ENCODE results near the gene IDH2.

DNA sequence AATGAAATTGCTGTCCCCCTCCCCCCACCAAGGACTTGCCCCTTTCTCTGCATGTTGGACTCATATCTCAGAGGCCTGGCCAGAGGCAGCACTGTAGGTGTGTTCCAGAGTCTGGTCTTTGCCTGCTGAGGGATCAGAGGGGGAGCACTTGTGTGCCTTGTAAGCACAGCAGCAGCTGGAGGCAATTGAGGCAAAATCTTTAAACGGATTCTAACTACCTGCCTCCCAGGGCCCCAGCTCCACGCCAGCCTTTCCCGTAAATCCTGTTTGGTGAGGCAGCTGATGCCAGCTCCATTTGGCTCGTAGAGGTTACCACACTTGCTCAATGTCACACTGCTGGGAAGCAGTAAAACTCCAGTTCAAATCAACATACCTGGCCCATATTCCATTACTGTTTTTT, 2.3 kb upstream of the IDH2 start:
- TF ChIP-seq, protein P1, sequence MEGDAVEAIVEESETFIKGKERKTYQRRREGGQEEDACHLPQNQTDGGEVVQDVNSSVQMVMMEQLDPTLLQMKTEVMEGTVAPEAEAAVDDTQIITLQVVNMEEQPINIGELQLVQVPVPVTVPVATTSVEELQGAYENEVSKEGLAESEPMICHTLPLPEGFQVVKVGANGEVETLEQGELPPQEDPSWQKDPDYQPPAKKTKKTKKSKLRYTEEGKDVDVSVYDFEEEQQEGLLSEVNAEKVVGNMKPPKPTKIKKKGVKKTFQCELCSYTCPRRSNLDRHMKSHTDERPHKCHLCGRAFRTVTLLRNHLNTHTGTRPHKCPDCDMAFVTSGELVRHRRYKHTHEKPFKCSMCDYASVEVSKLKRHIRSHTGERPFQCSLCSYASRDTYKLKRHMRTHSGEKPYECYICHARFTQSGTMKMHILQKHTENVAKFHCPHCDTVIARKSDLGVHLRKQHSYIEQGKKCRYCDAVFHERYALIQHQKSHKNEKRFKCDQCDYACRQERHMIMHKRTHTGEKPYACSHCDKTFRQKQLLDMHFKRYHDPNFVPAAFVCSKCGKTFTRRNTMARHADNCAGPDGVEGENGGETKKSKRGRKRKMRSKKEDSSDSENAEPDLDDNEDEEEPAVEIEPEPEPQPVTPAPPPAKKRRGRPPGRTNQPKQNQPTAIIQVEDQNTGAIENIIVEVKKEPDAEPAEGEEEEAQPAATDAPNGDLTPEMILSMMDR (CRISPR knock-in tag; IDR thresholded peaks at IDR 0.05): no peak
- no peak for TF ChIP-seq TCF7L2 (IDR thresholded peaks at IDR 0.05; ENCODE audit: low read depth, low read length)
